DOHH2 (cell line): Measurements from ENCODE around the gene GNPTAB.

Source experiments
- CTCF ChIP-seq: fragments of 200-600 bp; sonication (generic); IDR thresholded peaks from one replicate; pipeline ENCODE4 v1.5.1; 2014; ENCODE audit warnings: antibody characterized with exemption, mild to moderate bottlenecking, low read depth, low read length; ENCODE audit not compliant: poor library complexity, severe bottlenecking
- EZH2phosphoT487 ChIP-seq: fragments of 200-600 bp; sonication (generic); IDR thresholded peaks from 2 replicates; pipeline ENCODE4 v1.6.1; 2017; ENCODE audit warnings: borderline replicate concordance, mild to moderate bottlenecking, antibody characterized with exemption, low read length, moderate library complexity, mixed read lengths

- TF ChIP-seq CTCF (no peak), EZH2phosphoT487 (no peak)
These were observed 117.6 kb downstream of the GNPTAB start for GRCh38 chr12:101713059-101713682.
